Measurements from ENCODE around the gene TSPAN12. TPM values are rescaled to one million over a fixed set of nuclear protein-coding genes. Genes with fewer than 3 reads are reported as not detected.

Gene TSPAN12
- total RNA-seq, 1 experiment from 2014 or later: 17.3 TPM

DNA sequence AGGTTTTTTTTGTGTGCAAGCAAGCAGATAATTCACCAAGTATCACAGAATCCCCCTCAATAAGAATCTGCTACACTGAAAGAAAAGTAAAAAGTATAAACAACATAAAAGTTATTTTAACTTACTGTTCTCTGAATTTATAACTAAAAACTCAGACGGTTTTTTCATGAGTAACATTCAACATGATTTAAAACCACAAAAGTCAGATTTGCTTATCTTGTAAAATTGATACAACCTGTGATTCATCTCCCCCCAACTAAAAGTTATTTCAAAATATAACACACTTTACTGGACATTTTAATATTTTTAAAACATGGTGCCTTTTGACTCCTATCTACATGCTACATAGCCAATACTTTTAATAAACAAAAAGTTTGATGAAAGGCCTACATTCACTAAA is 32.8 kb downstream of the TSPAN12 start (continued):
- TF ChIP-seq, protein P1, sequence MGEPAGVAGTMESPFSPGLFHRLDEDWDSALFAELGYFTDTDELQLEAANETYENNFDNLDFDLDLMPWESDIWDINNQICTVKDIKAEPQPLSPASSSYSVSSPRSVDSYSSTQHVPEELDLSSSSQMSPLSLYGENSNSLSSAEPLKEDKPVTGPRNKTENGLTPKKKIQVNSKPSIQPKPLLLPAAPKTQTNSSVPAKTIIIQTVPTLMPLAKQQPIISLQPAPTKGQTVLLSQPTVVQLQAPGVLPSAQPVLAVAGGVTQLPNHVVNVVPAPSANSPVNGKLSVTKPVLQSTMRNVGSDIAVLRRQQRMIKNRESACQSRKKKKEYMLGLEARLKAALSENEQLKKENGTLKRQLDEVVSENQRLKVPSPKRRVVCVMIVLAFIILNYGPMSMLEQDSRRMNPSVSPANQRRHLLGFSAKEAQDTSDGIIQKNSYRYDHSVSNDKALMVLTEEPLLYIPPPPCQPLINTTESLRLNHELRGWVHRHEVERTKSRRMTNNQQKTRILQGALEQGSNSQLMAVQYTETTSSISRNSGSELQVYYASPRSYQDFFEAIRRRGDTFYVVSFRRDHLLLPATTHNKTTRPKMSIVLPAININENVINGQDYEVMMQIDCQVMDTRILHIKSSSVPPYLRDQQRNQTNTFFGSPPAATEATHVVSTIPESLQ (CRISPR knock-in tag; IDR thresholded peaks at IDR 0.05): no peak
- TF ChIP-seq ZNF423 (CRISPR knock-in tag; IDR thresholded peaks at IDR 0.05) (no peak), ETV6 (CRISPR knock-in tag; IDR thresholded peaks at IDR 0.05) (no peak)

DNA sequence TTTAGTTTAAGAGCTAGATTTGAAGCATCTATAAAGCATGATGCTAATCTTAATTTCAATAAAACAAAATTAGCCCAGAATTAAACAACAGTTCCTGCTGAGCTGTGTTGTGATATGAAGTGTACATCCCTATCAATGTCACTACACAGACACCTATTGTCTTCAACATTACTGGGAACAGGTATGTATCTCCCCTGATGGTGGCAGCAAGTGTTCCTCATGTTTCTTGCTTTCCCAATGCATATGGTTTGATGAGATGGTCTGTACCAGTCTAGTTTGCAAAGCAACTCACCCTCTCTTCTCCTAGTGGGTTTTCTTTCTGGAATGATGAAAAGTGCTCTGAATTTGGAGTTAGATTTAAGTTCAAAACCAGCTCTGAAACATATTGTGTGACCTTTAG is 38.1 kb downstream of the TSPAN12 start:
- ChIA-PET CTCF (no interaction called here), POLR2A (no interaction called here)
- ATAC-seq (no peak; the same call in 1 of the 2 replicates), DNase-seq (ENCODE audit: low spot score) (no peak)
- Mint-ChIP-seq H3K36me3 (peaks cover 3% of the 10 kb centered on the region; the same call in 1 of the 2 replicates), H3K9me3 (no peaks in the 10 kb centered on the region), H3K4me3 (no peak overlapping the region), H3K27me3 (ENCODE audit: low read depth) (no peaks in the 10 kb centered on the region), H3K27ac (no peak overlapping the region), H3K4me1 (peaks cover 33% of the 10 kb centered on the region)
- TF ChIP-seq, protein P2, sequence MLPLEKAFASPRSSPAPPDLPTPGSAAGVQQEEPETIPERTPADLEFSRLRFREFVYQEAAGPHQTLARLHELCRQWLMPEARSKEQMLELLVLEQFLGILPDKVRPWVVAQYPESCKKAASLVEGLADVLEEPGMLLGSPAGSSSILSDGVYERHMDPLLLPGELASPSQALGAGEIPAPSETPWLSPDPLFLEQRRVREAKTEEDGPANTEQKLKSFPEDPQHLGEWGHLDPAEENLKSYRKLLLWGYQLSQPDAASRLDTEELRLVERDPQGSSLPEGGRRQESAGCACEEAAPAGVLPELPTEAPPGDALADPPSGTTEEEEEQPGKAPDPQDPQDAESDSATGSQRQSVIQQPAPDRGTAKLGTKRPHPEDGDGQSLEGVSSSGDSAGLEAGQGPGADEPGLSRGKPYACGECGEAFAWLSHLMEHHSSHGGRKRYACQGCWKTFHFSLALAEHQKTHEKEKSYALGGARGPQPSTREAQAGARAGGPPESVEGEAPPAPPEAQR (CRISPR knock-in tag; IDR thresholded peaks at IDR 0.05): no peak
- TF ChIP-seq, protein P3, sequence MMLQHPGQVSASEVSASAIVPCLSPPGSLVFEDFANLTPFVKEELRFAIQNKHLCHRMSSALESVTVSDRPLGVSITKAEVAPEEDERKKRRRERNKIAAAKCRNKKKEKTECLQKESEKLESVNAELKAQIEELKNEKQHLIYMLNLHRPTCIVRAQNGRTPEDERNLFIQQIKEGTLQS (CRISPR knock-in tag; conservative IDR thresholded peaks at IDR 0.05): no peak
- TF ChIP-seq ZNF396 (CRISPR knock-in tag; IDR thresholded peaks at IDR 0.05; ENCODE audit: borderline replicate concordance): no peak
- TF ChIP-seq ELF4 (CRISPR knock-in tag; IDR thresholded peaks at IDR 0.05; ENCODE audit: low read depth): no peak
- TF ChIP-seq, protein P4, sequence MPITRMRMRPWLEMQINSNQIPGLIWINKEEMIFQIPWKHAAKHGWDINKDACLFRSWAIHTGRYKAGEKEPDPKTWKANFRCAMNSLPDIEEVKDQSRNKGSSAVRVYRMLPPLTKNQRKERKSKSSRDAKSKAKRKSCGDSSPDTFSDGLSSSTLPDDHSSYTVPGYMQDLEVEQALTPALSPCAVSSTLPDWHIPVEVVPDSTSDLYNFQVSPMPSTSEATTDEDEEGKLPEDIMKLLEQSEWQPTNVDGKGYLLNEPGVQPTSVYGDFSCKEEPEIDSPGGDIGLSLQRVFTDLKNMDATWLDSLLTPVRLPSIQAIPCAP (CRISPR knock-in tag; IDR thresholded peaks at IDR 0.05): no peak
- TF ChIP-seq, protein P5, sequence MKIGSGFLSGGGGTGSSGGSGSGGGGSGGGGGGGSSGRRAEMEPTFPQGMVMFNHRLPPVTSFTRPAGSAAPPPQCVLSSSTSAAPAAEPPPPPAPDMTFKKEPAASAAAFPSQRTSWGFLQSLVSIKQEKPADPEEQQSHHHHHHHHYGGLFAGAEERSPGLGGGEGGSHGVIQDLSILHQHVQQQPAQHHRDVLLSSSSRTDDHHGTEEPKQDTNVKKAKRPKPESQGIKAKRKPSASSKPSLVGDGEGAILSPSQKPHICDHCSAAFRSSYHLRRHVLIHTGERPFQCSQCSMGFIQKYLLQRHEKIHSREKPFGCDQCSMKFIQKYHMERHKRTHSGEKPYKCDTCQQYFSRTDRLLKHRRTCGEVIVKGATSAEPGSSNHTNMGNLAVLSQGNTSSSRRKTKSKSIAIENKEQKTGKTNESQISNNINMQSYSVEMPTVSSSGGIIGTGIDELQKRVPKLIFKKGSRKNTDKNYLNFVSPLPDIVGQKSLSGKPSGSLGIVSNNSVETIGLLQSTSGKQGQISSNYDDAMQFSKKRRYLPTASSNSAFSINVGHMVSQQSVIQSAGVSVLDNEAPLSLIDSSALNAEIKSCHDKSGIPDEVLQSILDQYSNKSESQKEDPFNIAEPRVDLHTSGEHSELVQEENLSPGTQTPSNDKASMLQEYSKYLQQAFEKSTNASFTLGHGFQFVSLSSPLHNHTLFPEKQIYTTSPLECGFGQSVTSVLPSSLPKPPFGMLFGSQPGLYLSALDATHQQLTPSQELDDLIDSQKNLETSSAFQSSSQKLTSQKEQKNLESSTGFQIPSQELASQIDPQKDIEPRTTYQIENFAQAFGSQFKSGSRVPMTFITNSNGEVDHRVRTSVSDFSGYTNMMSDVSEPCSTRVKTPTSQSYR (CRISPR knock-in tag; IDR thresholded peaks at IDR 0.05): no peak
- no peak for TF ChIP-seq IRF2 (CRISPR knock-in tag; IDR thresholded peaks at IDR 0.05; ENCODE audit: borderline replicate concordance, low read depth)

DNA sequence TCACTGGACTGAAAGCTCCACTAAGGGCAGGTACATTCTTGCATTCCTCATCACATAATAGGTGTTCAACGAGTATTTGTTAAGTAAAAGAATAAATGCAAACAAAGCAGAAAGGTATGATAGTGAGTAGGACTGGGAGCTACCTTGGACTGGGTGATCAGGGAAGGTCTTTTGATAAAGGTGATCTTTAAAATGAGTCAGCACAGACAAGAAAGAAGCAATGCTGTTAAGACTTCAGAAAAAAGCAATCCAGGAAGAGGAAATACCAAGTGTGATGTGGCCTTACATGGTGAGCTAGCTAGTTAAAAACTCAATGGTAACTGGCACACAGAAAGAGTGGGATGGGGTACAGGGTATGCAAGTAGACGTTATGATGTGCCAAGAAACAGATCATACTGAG is 40.1 kb downstream of the TSPAN12 start:
- H3K27me3 Mint-ChIP-seq (ENCODE audit: low read depth): no peaks in the 10 kb centered on the region
- H3K4me3 Mint-ChIP-seq: no peak overlapping the region
- POLR2A ChIA-PET: no interaction called here
- peak overlapping the region; percentile 73 for H3K27ac Mint-ChIP-seq
- no peak for DNase-seq (ENCODE audit: low spot score)
- H3K36me3 Mint-ChIP-seq: peaks cover 3% of the 10 kb centered on the region; the same call in 1 of the 2 replicates
- peak; percentile 20; the same call in 1 of the 2 replicates for ATAC-seq
- CTCF ChIA-PET: interaction anchor here (0.6 to 1.9 kb wide), 3 partner anchors 10 to 26 kb away, joined by 3 to 9 read pairs (median 5); no protein-coding TSS in a partner anchor
- peaks cover 33% of the 10 kb centered on the region for H3K4me1 Mint-ChIP-seq
- no peaks in the 10 kb centered on the region for H3K9me3 Mint-ChIP-seq
- TF ChIP-seq CBFB (CRISPR knock-in tag; IDR thresholded peaks at IDR 0.05; ENCODE audit: low read depth): no peak
- TF ChIP-seq SOX15 (CRISPR knock-in tag; IDR thresholded peaks at IDR 0.05): no peak
- TF ChIP-seq, protein P6, sequence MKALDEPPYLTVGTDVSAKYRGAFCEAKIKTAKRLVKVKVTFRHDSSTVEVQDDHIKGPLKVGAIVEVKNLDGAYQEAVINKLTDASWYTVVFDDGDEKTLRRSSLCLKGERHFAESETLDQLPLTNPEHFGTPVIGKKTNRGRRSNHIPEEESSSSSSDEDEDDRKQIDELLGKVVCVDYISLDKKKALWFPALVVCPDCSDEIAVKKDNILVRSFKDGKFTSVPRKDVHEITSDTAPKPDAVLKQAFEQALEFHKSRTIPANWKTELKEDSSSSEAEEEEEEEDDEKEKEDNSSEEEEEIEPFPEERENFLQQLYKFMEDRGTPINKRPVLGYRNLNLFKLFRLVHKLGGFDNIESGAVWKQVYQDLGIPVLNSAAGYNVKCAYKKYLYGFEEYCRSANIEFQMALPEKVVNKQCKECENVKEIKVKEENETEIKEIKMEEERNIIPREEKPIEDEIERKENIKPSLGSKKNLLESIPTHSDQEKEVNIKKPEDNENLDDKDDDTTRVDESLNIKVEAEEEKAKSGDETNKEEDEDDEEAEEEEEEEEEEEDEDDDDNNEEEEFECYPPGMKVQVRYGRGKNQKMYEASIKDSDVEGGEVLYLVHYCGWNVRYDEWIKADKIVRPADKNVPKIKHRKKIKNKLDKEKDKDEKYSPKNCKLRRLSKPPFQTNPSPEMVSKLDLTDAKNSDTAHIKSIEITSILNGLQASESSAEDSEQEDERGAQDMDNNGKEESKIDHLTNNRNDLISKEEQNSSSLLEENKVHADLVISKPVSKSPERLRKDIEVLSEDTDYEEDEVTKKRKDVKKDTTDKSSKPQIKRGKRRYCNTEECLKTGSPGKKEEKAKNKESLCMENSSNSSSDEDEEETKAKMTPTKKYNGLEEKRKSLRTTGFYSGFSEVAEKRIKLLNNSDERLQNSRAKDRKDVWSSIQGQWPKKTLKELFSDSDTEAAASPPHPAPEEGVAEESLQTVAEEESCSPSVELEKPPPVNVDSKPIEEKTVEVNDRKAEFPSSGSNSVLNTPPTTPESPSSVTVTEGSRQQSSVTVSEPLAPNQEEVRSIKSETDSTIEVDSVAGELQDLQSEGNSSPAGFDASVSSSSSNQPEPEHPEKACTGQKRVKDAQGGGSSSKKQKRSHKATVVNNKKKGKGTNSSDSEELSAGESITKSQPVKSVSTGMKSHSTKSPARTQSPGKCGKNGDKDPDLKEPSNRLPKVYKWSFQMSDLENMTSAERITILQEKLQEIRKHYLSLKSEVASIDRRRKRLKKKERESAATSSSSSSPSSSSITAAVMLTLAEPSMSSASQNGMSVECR (CRISPR knock-in tag; IDR thresholded peaks at IDR 0.05; ENCODE audit: borderline replicate concordance): no peak
- TF ChIP-seq, protein P7, sequence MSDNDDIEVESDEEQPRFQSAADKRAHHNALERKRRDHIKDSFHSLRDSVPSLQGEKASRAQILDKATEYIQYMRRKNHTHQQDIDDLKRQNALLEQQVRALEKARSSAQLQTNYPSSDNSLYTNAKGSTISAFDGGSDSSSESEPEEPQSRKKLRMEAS (CRISPR knock-in tag; IDR thresholded peaks at IDR 0.05): no peak
- TF ChIP-seq FOXJ3 (CRISPR knock-in tag; IDR thresholded peaks at IDR 0.05; ENCODE audit: borderline replicate concordance): no peak
- TF ChIP-seq ZNF232 (CRISPR knock-in tag; IDR thresholded peaks at IDR 0.05): no peak
- no peak for TF ChIP-seq NR3C1 (CRISPR knock-in tag; conservative IDR thresholded peaks at IDR 0.05; ENCODE audit: low read depth)
- no peak for TF ChIP-seq ZNF219 (CRISPR knock-in tag; IDR thresholded peaks at IDR 0.05; ENCODE audit: borderline replicate concordance)
- no peak for TF ChIP-seq ZNF396 (CRISPR knock-in tag; IDR thresholded peaks at IDR 0.05; ENCODE audit: borderline replicate concordance)
- no peak for TF ChIP-seq JUN (CRISPR knock-in tag; IDR thresholded peaks at IDR 0.05)
- TF ChIP-seq PRRX2 (CRISPR knock-in tag; IDR thresholded peaks at IDR 0.05): no peak
- no peak for TF ChIP-seq ATF1 (CRISPR knock-in tag; IDR thresholded peaks at IDR 0.05)
- TF ChIP-seq ZNF317 (CRISPR knock-in tag; IDR thresholded peaks at IDR 0.05; ENCODE audit: borderline replicate concordance, low read depth): no peak
- no peak for TF ChIP-seq HMGA2 (CRISPR knock-in tag; IDR thresholded peaks at IDR 0.05)
